CD14-positive monocyte (primary cell): Measurements from ENCODE around the gene CNOT3. TPM values are rescaled to one million over a fixed set of nuclear protein-coding genes. Genes with fewer than 3 reads are reported as not detected.
A peak's percentile ranks its signal among the peaks of the same experiment; 100 is the strongest.

Experiments used
- DNase-seq, 3 donors: peaks; one replicate each; pipeline ENCODE4 v3.0.0-alpha.2; 2011 to 2022
- H2AFZ ChIP-seq: 2 replicates; pipeline ENCODE4 v1.6.0; 2012; ENCODE audit warnings: mild to moderate bottlenecking, low read depth, low read length, inconsistent platforms; ENCODE audit not compliant: insufficient read depth, poor library complexity, severe bottlenecking
- H3K27ac ChIP-seq, 2 donors: 1 replicate in 1 of 2; 2 replicates in 1 of 2; pipeline ENCODE4 v1.5.1; 2012 to 2013; ENCODE audit warnings: low read length in 2 of 2, control low read depth in 1 of 2, inconsistent platforms in 1 of 2, low read depth in 1 of 2, mild to moderate bottlenecking in 1 of 2
- H3K27me3 ChIP-seq, 2 donors: one replicate each; pipeline versions ENCODE4 v1.6.0 to v1.6.1; 2011 to 2013; ENCODE audit warnings: low read length in 2 of 2; ENCODE audit not compliant: control insufficient read depth in 2 of 2, insufficient read depth in 2 of 2
- H3K36me3 ChIP-seq, 2 donors: replicated peaks in 1 of 2; 1 replicate in 1 of 2; 2 replicates in 1 of 2; pipeline versions ENCODE4 v1.5.1 to v1.6.1; 2012 to 2013; ENCODE audit warnings: low read length in 2 of 2, control low read depth in 1 of 2, inconsistent platforms in 1 of 2, mild to moderate bottlenecking in 1 of 2; ENCODE audit not compliant: insufficient read depth in 2 of 2, control insufficient read depth in 1 of 2
- H3K4me1 ChIP-seq, 2 donors: 1 replicate in 1 of 2; 2 replicates in 1 of 2; pipeline versions ENCODE4 v1.5.1 to v1.6.1; 2012 to 2013; ENCODE audit warnings: low read length in 2 of 2, control low read depth in 1 of 2, inconsistent platforms in 1 of 2, mild to moderate bottlenecking in 1 of 2, moderate library complexity in 1 of 2; ENCODE audit not compliant: insufficient read depth in 2 of 2, control insufficient read depth in 1 of 2
- H3K4me2 ChIP-seq: replicated peaks from 2 replicates; pipeline ENCODE3; 2012; ENCODE audit warnings: low read length, moderate library complexity, mild to moderate bottlenecking; ENCODE audit not compliant: poor library complexity, severe bottlenecking; ENCODE audit errors: extremely low read depth
- H3K4me3 ChIP-seq, 3 experiments: fragments of 200-600 bp in 1 of 3; sonication (generic) in 1 of 3; replicated peaks in 1 of 3; 1 replicate in 2 of 3; 2 replicates in 1 of 3; pipeline ENCODE4 v1.5.1; 2011 to 2013; ENCODE audit warnings: low read length in 3 of 3, mild to moderate bottlenecking in 3 of 3, control low read depth in 2 of 3, low read depth in 2 of 3, inconsistent platforms in 1 of 3, moderate library complexity in 1 of 3
- H3K79me2 ChIP-seq: 2 replicates; pipeline ENCODE4 v1.6.0; 2012; ENCODE audit warnings: mild to moderate bottlenecking, control low read depth, inconsistent platforms, low read length, moderate library complexity; ENCODE audit not compliant: insufficient read depth
- H3K9ac ChIP-seq: 2 replicates; pipeline ENCODE4 v1.6.0; 2017; ENCODE audit warnings: low read length, mild to moderate bottlenecking; ENCODE audit not compliant: insufficient read depth, poor library complexity, severe bottlenecking
- H3K9me3 ChIP-seq, 2 donors: replicated peaks in 1 of 2; 1 replicate in 1 of 2; 2 replicates in 1 of 2; pipeline versions ENCODE4 v1.5.1 to v1.6.1; 2012 to 2013; ENCODE audit warnings: low read length in 2 of 2, control low read depth in 1 of 2; ENCODE audit not compliant: control insufficient read depth in 1 of 2, insufficient read depth in 1 of 2
- H4K20me1 ChIP-seq: 2 replicates; pipeline ENCODE4 v1.6.0; 2012; ENCODE audit warnings: mild to moderate bottlenecking, low read length, control low read depth, moderate library complexity; ENCODE audit not compliant: insufficient read depth
- H3K27ac Mint-ChIP-seq, 7 donors: one replicate each; pipeline ENCODE4 v1.8.0; 2020; ENCODE audit warnings: mild to moderate bottlenecking in 7 of 7, mixed read lengths in 7 of 7, moderate library complexity in 6 of 7, inconsistent platforms in 2 of 7
- H3K27me3 Mint-ChIP-seq, 3 donors: one replicate each; pipeline ENCODE4 v1.8.0; 2021 to 2022; ENCODE audit warnings: low read depth in 3 of 3, mild to moderate bottlenecking in 3 of 3, mixed read lengths in 3 of 3, moderate library complexity in 3 of 3, inconsistent platforms in 1 of 3
- H3K36me3 Mint-ChIP-seq, 2 donors: one replicate each; pipeline ENCODE4 v1.8.0; 2020; ENCODE audit warnings: mixed read lengths in 2 of 2, inconsistent platforms in 1 of 2, mild to moderate bottlenecking in 1 of 2
- H3K4me1 Mint-ChIP-seq: one replicate; pipeline ENCODE4 v1.8.0; 2020; ENCODE audit warnings: mild to moderate bottlenecking, mixed read lengths
- H3K4me3 Mint-ChIP-seq, 2 donors: one replicate each; pipeline ENCODE4 v1.8.0; 2020; ENCODE audit warnings: mild to moderate bottlenecking in 2 of 2, mixed read lengths in 2 of 2, moderate library complexity in 1 of 2
- H3K9me3 Mint-ChIP-seq, 7 donors: one replicate each; pipeline ENCODE4 v1.8.0; 2020 to 2022; ENCODE audit warnings: mixed read lengths in 7 of 7, mild to moderate bottlenecking in 6 of 7, moderate library complexity in 6 of 7, inconsistent platforms in 2 of 7
- CTCF ChIP-seq: fragments of 200-600 bp; IDR thresholded peaks from one replicate; pipeline ENCODE4 v1.8.0; 2022; ENCODE audit warnings: antibody characterized with exemption, mild to moderate bottlenecking
- WGBS: methylation state at CpG from one replicate; pipeline ENCODE4 v1.1.5; 2013; ENCODE audit warnings: missing lambda C conversion rate; ENCODE audit not compliant: insufficient coverage; 5-methylcytosine and 5-hydroxymethylcytosine counted together
- intact Hi-C, 2 donors: fragments of 100-400 bp; cut with micrococcal nuclease; formaldehyde crosslinking; loops; one replicate each; pipeline versions ENCODE4 v1.15.0 to v1.15.1; 2023
- polyA plus RNA-seq, 3 donors: library from polyadenylated mRNA; depleted of rRNA in 1 of 3; unstranded in 2 of 3; stranded (reverse) in 1 of 3; fragments of 300-500 nt in 2 of 3; fragments of >200 nt in 1 of 3; fragmentation: Illumina TruSeq in 2 of 3; gene quantifications; 1 replicate in 2 of 3; 2 replicates in 1 of 3; pipeline ENCODE4 v1.2.3, GENCODE V29; 2012 to 2021

The CNOT3 gene
- polyA plus RNA-seq, 3 donors, result 3.0 to 22.5 (median 4.2) TPM

GRCh38 chr19:54179262-54179852 is 41.8 kb downstream of the CNOT3 start:
- no peak overlapping the region for H2AFZ ChIP-seq
- peaks cover 0 to 2% (median 0%) of the 10 kb centered on the region in 7 donors for H3K9me3 Mint-ChIP-seq
- peaks cover 2% of the 10 kb centered on the region for H3K79me2 ChIP-seq
- peaks cover 0 to 3% (median 0%) of the 10 kb centered on the region in 3 donors for H3K27me3 Mint-ChIP-seq
- no peak overlapping the region for H3K4me3 Mint-ChIP-seq
- H3K4me1 ChIP-seq, result peaks cover 0 to under 1% of the 10 kb centered on the region in 2 donors
- peak overlapping the region in 1 of 2 donors; percentile 5 for H3K27ac ChIP-seq
- WGBS, result 97% methylated on average over 4 of the region's 10 CpGs
- no peaks in the 10 kb centered on the region for H3K27me3 ChIP-seq
- TF ChIP-seq CTCF, result no peak
- no peak overlapping the region for H3K4me2 ChIP-seq
- H3K4me3 ChIP-seq, result no peak overlapping the region
- no peaks in the 10 kb centered on the region for H3K9me3 ChIP-seq
- H3K36me3 Mint-ChIP-seq, result peaks cover 54 to 87% of the 10 kb centered on the region in 2 donors
- peak overlapping the region in 5 of 7 donors; percentile 21 to 78 (median 41) for H3K27ac Mint-ChIP-seq
- intact Hi-C loops, result no loop called here
- H4K20me1 ChIP-seq, result peaks cover 42% of the 10 kb centered on the region
- H3K36me3 ChIP-seq, result peaks cover 52 to 63% of the 10 kb centered on the region in 2 donors
- H3K9ac ChIP-seq, result no peak overlapping the region
- no peak for DNase-seq
- peaks cover 2% of the 10 kb centered on the region for H3K4me1 Mint-ChIP-seq

GRCh38 chr19:54179921-54180461 is 42.4 kb downstream of the CNOT3 start:
- Histone ChIP-seq H2AFZ (no peak overlapping the region), H3K9ac (no peak overlapping the region), H3K9me3 (no peaks in the 10 kb centered on the region), H3K4me2 (no peak overlapping the region), H3K4me1 (no peaks in the 10 kb centered on the region), H3K4me3 (no peak overlapping the region), H3K27me3 (no peaks in the 10 kb centered on the region), H4K20me1 (peaks cover 42% of the 10 kb centered on the region), H3K27ac (no peak overlapping the region), H3K79me2 (peaks cover 2% of the 10 kb centered on the region), H3K36me3 (peaks cover 52 to 63% of the 10 kb centered on the region in 2 donors)
- WGBS, result 75% methylated on average over 10 of the region's 10 CpGs
- Mint-ChIP-seq H3K4me3 (no peak overlapping the region), H3K9me3 (peaks cover 0 to 2% (median 0%) of the 10 kb centered on the region in 7 donors), H3K36me3 (peaks cover 55 to 84% of the 10 kb centered on the region in 2 donors), H3K4me1 (peaks cover 2% of the 10 kb centered on the region), H3K27me3 (no peaks in the 10 kb centered on the region), H3K27ac (peak overlapping the region in 3 of 7 donors; percentile 46 to 78 (median 49))
- intact Hi-C loops, result no loop called here
- peak; percentile 30 to 34 (median 31) for DNase-seq
- TF ChIP-seq CTCF, result no peak
